Measurements from ENCODE around the gene ACVR2A. TPM values are rescaled to one million over a fixed set of nuclear protein-coding genes. Genes with fewer than 3 reads are reported as not detected.

ACVR2A gene
- total RNA-seq, 1 donor from 2014 or later: 22.9 TPM

DNA sequence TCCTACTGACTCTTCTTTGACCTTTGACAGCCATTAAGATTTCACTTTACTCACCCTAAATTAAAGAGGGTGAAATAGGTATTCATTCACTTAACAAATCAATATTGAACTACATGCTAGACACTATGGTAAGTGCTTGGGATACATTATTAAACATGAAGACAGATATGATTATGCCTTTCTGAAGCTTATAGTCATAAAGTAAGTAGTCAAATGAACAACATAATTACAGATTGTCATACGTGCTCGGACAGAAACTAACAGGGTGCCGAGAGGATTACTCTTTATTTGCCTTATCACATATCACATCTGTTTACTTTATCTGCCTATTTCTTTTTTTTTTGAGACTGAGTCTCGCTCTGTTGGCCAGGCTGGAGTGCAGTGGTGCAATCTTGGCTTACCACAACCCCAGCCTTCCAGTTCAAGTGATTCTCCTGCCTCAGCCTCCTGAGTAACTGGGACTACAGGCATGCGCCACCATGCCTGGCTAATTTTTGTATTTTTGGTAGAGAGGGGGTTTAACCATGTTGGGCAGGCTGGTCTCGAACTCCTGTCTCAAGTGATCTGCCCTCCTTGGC lies 9.8 kb downstream of the ACVR2A start:
- H3K4me3 Mint-ChIP-seq (ENCODE audit: unreplicated experiment): no peak overlapping the region
- TF ChIP-seq, protein P1, sequence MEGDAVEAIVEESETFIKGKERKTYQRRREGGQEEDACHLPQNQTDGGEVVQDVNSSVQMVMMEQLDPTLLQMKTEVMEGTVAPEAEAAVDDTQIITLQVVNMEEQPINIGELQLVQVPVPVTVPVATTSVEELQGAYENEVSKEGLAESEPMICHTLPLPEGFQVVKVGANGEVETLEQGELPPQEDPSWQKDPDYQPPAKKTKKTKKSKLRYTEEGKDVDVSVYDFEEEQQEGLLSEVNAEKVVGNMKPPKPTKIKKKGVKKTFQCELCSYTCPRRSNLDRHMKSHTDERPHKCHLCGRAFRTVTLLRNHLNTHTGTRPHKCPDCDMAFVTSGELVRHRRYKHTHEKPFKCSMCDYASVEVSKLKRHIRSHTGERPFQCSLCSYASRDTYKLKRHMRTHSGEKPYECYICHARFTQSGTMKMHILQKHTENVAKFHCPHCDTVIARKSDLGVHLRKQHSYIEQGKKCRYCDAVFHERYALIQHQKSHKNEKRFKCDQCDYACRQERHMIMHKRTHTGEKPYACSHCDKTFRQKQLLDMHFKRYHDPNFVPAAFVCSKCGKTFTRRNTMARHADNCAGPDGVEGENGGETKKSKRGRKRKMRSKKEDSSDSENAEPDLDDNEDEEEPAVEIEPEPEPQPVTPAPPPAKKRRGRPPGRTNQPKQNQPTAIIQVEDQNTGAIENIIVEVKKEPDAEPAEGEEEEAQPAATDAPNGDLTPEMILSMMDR (IDR thresholded peaks at IDR 0.05; ENCODE audit: unreplicated experiment): no peak

DNA sequence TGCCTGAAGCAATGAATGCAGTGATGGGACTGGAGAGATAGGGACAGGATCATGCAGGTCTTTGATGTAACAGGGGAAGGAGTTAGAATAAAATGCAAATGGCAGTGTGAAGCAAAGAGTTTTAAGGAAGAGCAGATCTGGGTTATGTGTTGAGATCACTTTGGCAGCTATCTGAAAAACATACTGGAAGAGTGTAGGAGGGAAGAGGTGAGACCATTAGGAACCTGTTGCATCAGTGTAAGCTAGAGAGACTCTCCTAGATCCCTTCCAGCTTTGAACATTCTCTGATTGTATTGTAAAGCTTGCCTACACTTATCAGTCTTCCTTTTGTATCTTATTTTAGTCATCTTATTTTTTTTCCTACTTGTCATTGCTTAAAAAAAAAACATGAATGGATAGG lies 10.5 kb downstream of the ACVR2A start:
- Mint-ChIP-seq H3K27me3 (ENCODE audit: unreplicated experiment) (peaks cover 4% of the 10 kb centered on the region), H3K9me3 (ENCODE audit: unreplicated experiment) (no peaks in the 10 kb centered on the region), H3K4me3 (ENCODE audit: unreplicated experiment) (no peak overlapping the region), H3K4me1 (ENCODE audit: unreplicated experiment) (peaks cover 27% of the 10 kb centered on the region), H3K36me3 (ENCODE audit: low read depth, unreplicated experiment) (no peaks in the 10 kb centered on the region), H3K27ac (ENCODE audit: unreplicated experiment) (no peak overlapping the region)
- TF ChIP-seq, protein P1 (IDR thresholded peaks at IDR 0.05; ENCODE audit: unreplicated experiment): no peak
- no peak for DNase-seq (ENCODE audit: low spot score)

More for the DNA sequence above, 9.8 kb downstream of the ACVR2A start:
- Mint-ChIP-seq H3K36me3 (ENCODE audit: low read depth, unreplicated experiment) (no peaks in the 10 kb centered on the region), H3K9me3 (ENCODE audit: unreplicated experiment) (no peaks in the 10 kb centered on the region), H3K27me3 (ENCODE audit: unreplicated experiment) (peaks cover 4% of the 10 kb centered on the region), H3K4me1 (ENCODE audit: unreplicated experiment) (peaks cover 28% of the 10 kb centered on the region), H3K27ac (ENCODE audit: unreplicated experiment) (no peak overlapping the region)
- DNase-seq (ENCODE audit: low spot score): no peak

DNA sequence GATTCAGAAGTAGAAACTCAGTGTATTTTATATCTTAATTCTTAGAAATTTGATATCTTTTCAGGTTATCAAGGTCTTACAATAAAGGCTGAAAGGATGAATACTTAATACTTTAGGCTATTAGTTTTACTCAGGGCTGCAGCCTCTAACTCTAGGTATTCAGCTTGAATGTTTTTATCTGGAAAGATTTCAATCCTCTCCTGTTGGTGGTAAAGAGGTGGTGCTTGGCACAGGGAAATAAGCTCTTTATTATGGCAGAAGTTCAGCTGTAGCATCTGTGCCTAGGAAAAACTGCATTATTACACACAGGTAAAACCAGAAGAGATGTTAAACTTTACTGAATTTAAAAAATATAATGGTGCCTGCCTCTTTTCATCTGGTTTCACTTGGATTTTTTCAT lies 11.1 kb downstream of the ACVR2A start:
- Mint-ChIP-seq H3K27me3 (ENCODE audit: unreplicated experiment) (peaks cover 4% of the 10 kb centered on the region), H3K9me3 (ENCODE audit: unreplicated experiment) (no peaks in the 10 kb centered on the region), H3K4me3 (ENCODE audit: unreplicated experiment) (no peak overlapping the region), H3K4me1 (ENCODE audit: unreplicated experiment) (peaks cover 21% of the 10 kb centered on the region), H3K36me3 (ENCODE audit: low read depth, unreplicated experiment) (no peaks in the 10 kb centered on the region), H3K27ac (ENCODE audit: unreplicated experiment) (no peak overlapping the region)
- TF ChIP-seq, protein P1 (IDR thresholded peaks at IDR 0.05; ENCODE audit: unreplicated experiment): no peak
- no peak for DNase-seq (ENCODE audit: low spot score)

DNA sequence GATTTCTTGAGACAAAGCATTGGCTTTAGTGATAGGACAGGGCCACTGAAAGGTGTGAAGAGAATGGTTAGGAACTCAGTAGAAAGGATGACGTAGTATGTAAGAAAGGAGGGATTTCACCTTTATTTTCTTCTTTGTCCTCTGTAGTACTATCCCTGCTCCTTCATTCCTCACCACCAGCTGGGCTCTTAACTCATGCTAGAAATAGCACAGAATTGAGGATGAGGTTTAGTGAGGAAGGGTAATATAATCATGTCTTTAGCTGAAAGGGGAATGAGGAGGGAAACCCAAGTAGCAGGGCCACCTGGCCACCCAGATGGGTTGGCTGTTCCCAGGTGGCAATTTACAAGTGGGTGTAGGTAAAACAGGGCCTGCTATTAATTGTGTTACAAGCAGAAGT lies 15.2 kb downstream of the ACVR2A start:
- H3K27me3 Mint-ChIP-seq (ENCODE audit: unreplicated experiment): peaks cover 4% of the 10 kb centered on the region
- no peak overlapping the region for H3K4me3 Mint-ChIP-seq (ENCODE audit: unreplicated experiment)
- no peaks in the 10 kb centered on the region for H3K36me3 Mint-ChIP-seq (ENCODE audit: low read depth, unreplicated experiment)
- TF ChIP-seq, protein P1 (IDR thresholded peaks at IDR 0.05; ENCODE audit: unreplicated experiment): no peak
- no peak for DNase-seq (ENCODE audit: low spot score)
- peaks cover 13% of the 10 kb centered on the region for H3K4me1 Mint-ChIP-seq (ENCODE audit: unreplicated experiment)
- H3K9me3 Mint-ChIP-seq (ENCODE audit: unreplicated experiment): no peaks in the 10 kb centered on the region
- H3K27ac Mint-ChIP-seq (ENCODE audit: unreplicated experiment): no peak overlapping the region

DNA sequence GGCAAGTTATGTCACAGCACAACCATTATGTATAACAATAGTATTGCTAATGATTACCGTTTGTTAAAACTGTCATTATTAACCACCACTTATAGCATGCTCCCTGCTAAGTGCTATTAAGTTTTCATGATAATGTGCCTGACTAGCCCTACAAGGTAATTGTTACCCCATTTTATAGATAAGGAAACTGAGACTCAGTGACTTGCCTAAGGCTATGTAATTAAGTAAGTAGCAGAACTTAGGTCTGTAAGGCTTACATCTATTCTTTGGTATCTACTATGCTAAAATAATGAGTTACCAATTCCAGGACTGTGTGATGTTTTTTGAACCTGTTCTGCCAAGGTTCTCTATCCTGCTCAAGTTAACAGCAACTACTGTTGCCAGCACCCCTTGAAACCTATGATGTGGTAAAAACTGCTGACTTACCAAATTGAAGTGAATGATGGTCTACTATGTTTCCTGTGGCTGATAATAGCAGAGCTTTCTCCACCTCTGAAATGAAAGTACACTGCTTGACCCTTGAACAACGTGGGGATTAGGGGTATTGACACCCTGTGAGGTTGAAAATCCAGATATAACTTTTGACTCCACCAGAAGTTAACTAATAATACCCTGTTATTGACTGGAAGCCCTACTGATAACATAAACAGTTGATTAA lies 18.2 kb downstream of the ACVR2A start:
- H3K9me3 Mint-ChIP-seq (ENCODE audit: unreplicated experiment): no peaks in the 10 kb centered on the region
- DNase-seq (ENCODE audit: low spot score): no peak
- no peak overlapping the region for H3K4me3 Mint-ChIP-seq (ENCODE audit: unreplicated experiment)
- H3K36me3 Mint-ChIP-seq (ENCODE audit: low read depth, unreplicated experiment): no peaks in the 10 kb centered on the region
- peaks cover under 1% of the 10 kb centered on the region for H3K27me3 Mint-ChIP-seq (ENCODE audit: unreplicated experiment)
- TF ChIP-seq, protein P1 (IDR thresholded peaks at IDR 0.05; ENCODE audit: unreplicated experiment): no peak
- peaks cover 13% of the 10 kb centered on the region for H3K4me1 Mint-ChIP-seq (ENCODE audit: unreplicated experiment)
- no peak overlapping the region for H3K27ac Mint-ChIP-seq (ENCODE audit: unreplicated experiment)
